Measurements from ENCODE around the gene SLC17A1. TPM values are rescaled to one million over a fixed set of nuclear protein-coding genes. Genes with fewer than 3 reads are reported as not detected.

Gene SLC17A1
- total and polyA plus RNA-seq, 2 of the 4 experiments (the other 2 are of a cell fraction), result not detected

DNA sequence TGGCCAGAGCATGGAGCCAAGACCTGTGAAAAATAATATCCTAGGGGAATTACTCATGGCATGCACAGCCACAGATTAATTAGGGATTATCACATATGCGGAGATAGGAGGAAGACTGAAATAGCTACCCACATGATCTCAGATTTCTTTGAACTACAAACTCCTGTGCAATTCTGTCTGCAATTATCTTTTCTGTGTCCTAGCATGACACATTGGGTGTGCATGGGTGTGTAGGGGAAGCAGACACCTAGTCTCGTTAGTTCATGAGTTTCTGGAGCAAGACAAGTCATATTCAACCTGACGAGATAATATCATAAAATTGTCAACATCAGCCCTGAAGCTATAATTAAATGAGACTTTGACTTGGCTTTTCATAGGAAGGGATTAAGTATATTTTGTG lies 80.9 kb downstream of the SLC17A1 start:
- Histone ChIP-seq H3K9me3 (ENCODE audit: control insufficient read depth, insufficient read depth, low read length) (no peaks in the 10 kb centered on the region), H2BK15ac (ENCODE audit: low read depth, low read length) (no peak overlapping the region), H2BK5ac (ENCODE audit: low read depth, low read length, poor library complexity, severe bottlenecking) (no peak overlapping the region), H3K56ac (ENCODE audit: extremely low read depth, insufficient read depth, low read length) (no peak overlapping the region), H4K8ac (ENCODE audit: low read depth in 2 of 2, low read length in 2 of 2) (no peak overlapping the region), H2AK5ac (ENCODE audit: low read depth, low read length) (no peak overlapping the region), H2AFZ (replicated peaks; ENCODE audit: low read length, poor library complexity) (no peak overlapping the region), H4K5ac (ENCODE audit: low read depth, low read length) (no peak overlapping the region), H3K4me1 (ENCODE audit: control insufficient read depth, insufficient read depth, low read length) (no peaks in the 10 kb centered on the region), H3K27me3 (ENCODE audit: control insufficient read depth, insufficient read depth, low read length) (no peaks in the 10 kb centered on the region), H3K18ac (ENCODE audit: low read depth, low read length) (no peak overlapping the region), H2AK9ac (replicated peaks; ENCODE audit: low read depth, low read length, poor library complexity) (no peak overlapping the region), H3K14ac (replicated peaks; ENCODE audit: low read depth, low read length) (no peak overlapping the region), H3K27ac (ENCODE audit: insufficient read depth, low read length) (no peak overlapping the region), H4K91ac (ENCODE audit: insufficient read depth, low read depth, low read length) (no peak overlapping the region), H2BK120ac (ENCODE audit: low read depth, low read length) (no peak overlapping the region), H3K4ac (ENCODE audit: low read depth, low read length) (no peak overlapping the region), H3K23ac (ENCODE audit: low read depth, low read length) (no peak overlapping the region), H4K20me1 (ENCODE audit: insufficient read depth, low read length) (no peaks in the 10 kb centered on the region), H3K79me1 (ENCODE audit: low read depth in 1 of 2, low read length in 2 of 2) (no peaks in the 10 kb centered on the region), H3K9ac (ENCODE audit: low read depth, low read length) (no peak overlapping the region), H3K4me3 (ENCODE audit: insufficient read depth, low read depth, low read length) (no peak overlapping the region), H3K9me1 (ENCODE audit: insufficient read depth, low read length) (no peaks in the 10 kb centered on the region), H3K4me2 (ENCODE audit: low read depth, low read length) (no peak overlapping the region), H3K36me3 (ENCODE audit: control insufficient read depth, insufficient read depth, low read length) (no peaks in the 10 kb centered on the region), H2BK20ac (ENCODE audit: low read depth, low read length) (no peak overlapping the region)
- no TSS peak for BruUV-seq (replicated peaks)
- POLR2A ChIA-PET (ENCODE audit: unreplicated experiment), result no interaction called here
- dilution Hi-C loops (cut with HindIII; ENCODE audit: low sequenced_read_pairs, unreplicated experiment) (no loop called here), intact Hi-C loops (cut with micrococcal nuclease) (no loop called here), in situ Hi-C loops (cut with MboI; ENCODE audit: low sequenced_read_pairs) (no loop called here)
- DNase-seq, result no peak
- ATAC-seq (ENCODE audit: low read depth), result no peak
- WGBS, 2 experiments (ENCODE audit: extremely low coverage in 2 of 2, insufficient read length in 1 of 2), result no CpG with 5 or more reads among the region's 3 CpGs
- CTCF ChIA-PET, result no interaction called here
- TF ChIP-seq SMC3 (IDR thresholded peaks at IDR 0.05; ENCODE audit: low read depth, low read length) (no peak), RCOR1 (IDR thresholded peaks at IDR 0.05; ENCODE audit: insufficient replicate concordance, low read length) (no peak), MXI1 (IDR thresholded peaks at IDR 0.05; ENCODE audit: borderline replicate concordance, low read depth, low read length) (no peak), CEBPB (IDR thresholded peaks at IDR 0.05; ENCODE audit: low read depth, low read length) (no peak), RAD21 (IDR thresholded peaks at IDR 0.05; ENCODE audit: low read length) (no peak)
- TF ChIP-seq, protein P1, sequence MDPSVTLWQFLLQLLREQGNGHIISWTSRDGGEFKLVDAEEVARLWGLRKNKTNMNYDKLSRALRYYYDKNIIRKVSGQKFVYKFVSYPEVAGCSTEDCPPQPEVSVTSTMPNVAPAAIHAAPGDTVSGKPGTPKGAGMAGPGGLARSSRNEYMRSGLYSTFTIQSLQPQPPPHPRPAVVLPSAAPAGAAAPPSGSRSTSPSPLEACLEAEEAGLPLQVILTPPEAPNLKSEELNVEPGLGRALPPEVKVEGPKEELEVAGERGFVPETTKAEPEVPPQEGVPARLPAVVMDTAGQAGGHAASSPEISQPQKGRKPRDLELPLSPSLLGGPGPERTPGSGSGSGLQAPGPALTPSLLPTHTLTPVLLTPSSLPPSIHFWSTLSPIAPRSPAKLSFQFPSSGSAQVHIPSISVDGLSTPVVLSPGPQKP (IDR thresholded peaks at IDR 0.05; ENCODE audit: borderline replicate concordance, low read depth, low read length), result no peak
